Activated CD4-positive, alpha-beta memory T cell treated with anti-CD3 and anti-CD28 coated beads for 36 hours (primary cell): Measurements from ENCODE around the gene ACTL7A. TPM values are rescaled to one million over a fixed set of nuclear protein-coding genes. Genes with fewer than 3 reads are reported as not detected.

ENCODE experiments used
- CTCF ChIA-PET: fragments of 350-600 bp; sonication (Branson Sonifier 250); formaldehyde crosslinking; loops from one replicate; lab custom pipeline; 2021; ENCODE audit warnings: antibody characterized with exemption, inconsistent platforms; lab: Charles Lee
- POLR2A ChIA-PET: fragments of 350-600 bp; sonication (Branson Sonifier 250); formaldehyde crosslinking; loops from one replicate; lab custom pipeline; 2021; ENCODE audit warnings: antibody characterized with exemption; lab: Charles Lee
- DNase-seq: peaks from one replicate; pipeline ENCODE4 v3.0.0-alpha.2; 2020
- H3K27ac Mint-ChIP-seq: one replicate; pipeline ENCODE4 v1.8.0; 2021; ENCODE audit warnings: mixed read lengths
- H3K27me3 Mint-ChIP-seq: one replicate; pipeline ENCODE4 v1.8.0; 2021; ENCODE audit warnings: mixed read lengths
- H3K36me3 Mint-ChIP-seq: one replicate; pipeline ENCODE4 v1.8.0; 2021; ENCODE audit warnings: mixed read lengths
- H3K4me1 Mint-ChIP-seq: one replicate; pipeline ENCODE4 v1.8.0; 2021; ENCODE audit warnings: low read depth, mixed read lengths
- H3K4me3 Mint-ChIP-seq: one replicate; pipeline ENCODE4 v1.8.0; 2021; ENCODE audit warnings: mild to moderate bottlenecking, mixed read lengths
- H3K9me3 Mint-ChIP-seq: one replicate; pipeline ENCODE4 v1.8.0; 2021; ENCODE audit warnings: mixed read lengths
- intact Hi-C: fragments of 100-400 bp; cut with micrococcal nuclease; formaldehyde crosslinking; loops from one replicate; pipeline ENCODE4 v1.15.1; 2023
- total RNA-seq, 2 experiments: library from RNA; stranded (reverse); gene quantifications; one replicate each; pipeline ENCODE4 v1.2.3, GENCODE V29; 2021

Gene ACTL7A
- total RNA-seq, 2 experiments from 2014 or later = not detected

DNA sequence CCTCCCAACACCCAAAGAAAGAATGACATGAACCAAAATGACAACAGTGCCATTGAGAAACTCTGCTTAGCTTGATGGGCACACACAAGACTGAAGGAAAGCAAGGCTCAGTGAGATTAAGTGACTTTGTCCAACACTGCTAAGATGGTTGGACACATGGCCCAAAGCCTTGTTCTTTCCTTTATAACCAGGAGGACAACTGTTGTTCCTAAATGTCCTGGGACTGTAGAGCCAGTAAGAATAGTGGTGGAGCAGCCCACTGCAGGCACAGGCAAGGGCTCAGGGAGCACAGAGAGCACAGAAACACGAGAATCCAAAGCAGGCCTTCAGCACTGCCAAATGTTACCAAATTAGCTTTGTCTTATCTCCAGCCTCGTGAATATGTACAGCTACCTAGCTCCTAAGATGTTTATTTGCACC, 3.9 kb downstream of the ACTL7A start:
- POLR2A ChIA-PET = no interaction called here
- no peak overlapping the region for H3K4me3 Mint-ChIP-seq
- peaks cover 24% of the 10 kb centered on the region for H3K36me3 Mint-ChIP-seq
- H3K27me3 Mint-ChIP-seq = no peaks in the 10 kb centered on the region
- intact Hi-C loops = loop anchor here (10.0 kb wide), 1 partner anchor 459 kb away; the partner anchor contains the start of gene EPB41L4B
- no peaks in the 10 kb centered on the region for H3K4me1 Mint-ChIP-seq
- no peaks in the 10 kb centered on the region for H3K9me3 Mint-ChIP-seq
- DNase-seq = no peak
- CTCF ChIA-PET = no interaction called here
- H3K27ac Mint-ChIP-seq = no peak overlapping the region

- POLR2A ChIA-PET = no interaction called here
- DNase-seq = no peak
- Mint-ChIP-seq H3K9me3 (no peaks in the 10 kb centered on the region), H3K27ac (no peak overlapping the region), H3K4me3 (no peak overlapping the region), H3K4me1 (no peaks in the 10 kb centered on the region), H3K27me3 (no peaks in the 10 kb centered on the region), H3K36me3 (peaks cover 32% of the 10 kb centered on the region)
- intact Hi-C loops = loop anchor here (10.0 kb wide), 1 partner anchor 458 kb away; the partner anchor contains the start of gene EPB41L4B
- CTCF ChIA-PET = interaction anchor here (0.7 kb wide), 1 partner anchor 154 kb away, joined by 3 read pairs; no protein-coding TSS in a partner anchor
Measured at GRCh38 chr9:108867116-108867515, 5.0 kb downstream of the ACTL7A start.

DNA sequence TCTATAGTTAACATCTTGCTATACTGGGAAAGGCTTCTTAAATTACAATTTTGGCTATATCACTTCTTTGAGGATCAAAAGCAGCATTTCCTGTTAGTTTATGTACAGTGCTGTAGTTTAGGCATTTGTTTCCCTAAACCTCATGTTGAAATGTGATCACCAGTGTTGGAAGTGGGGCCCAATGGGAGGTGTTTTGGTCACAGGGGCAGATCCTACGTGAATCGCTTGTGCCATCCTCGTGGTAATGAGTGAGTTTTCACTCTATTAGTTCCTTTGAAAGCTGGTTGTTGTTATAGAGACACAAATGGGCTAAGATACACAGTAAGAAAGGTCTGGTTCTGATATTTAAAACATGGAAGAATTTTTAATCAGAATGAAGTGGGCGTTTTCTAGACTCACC, 5.8 kb downstream of the ACTL7A start:
- intact Hi-C loops = loop anchor here (10.0 kb wide), 1 partner anchor 457 kb away; the partner anchor contains the start of gene EPB41L4B
- POLR2A ChIA-PET = no interaction called here
- CTCF ChIA-PET = interaction anchor here (0.9 kb wide), 1 partner anchor 19 kb away, joined by 3 read pairs; no protein-coding TSS in a partner anchor
- H3K36me3 Mint-ChIP-seq = peaks cover 36% of the 10 kb centered on the region
- no peaks in the 10 kb centered on the region for H3K4me1 Mint-ChIP-seq
- no peak overlapping the region for H3K4me3 Mint-ChIP-seq
- H3K9me3 Mint-ChIP-seq = no peaks in the 10 kb centered on the region
- no peak overlapping the region for H3K27ac Mint-ChIP-seq
- H3K27me3 Mint-ChIP-seq = no peaks in the 10 kb centered on the region
- no peak for DNase-seq

DNA sequence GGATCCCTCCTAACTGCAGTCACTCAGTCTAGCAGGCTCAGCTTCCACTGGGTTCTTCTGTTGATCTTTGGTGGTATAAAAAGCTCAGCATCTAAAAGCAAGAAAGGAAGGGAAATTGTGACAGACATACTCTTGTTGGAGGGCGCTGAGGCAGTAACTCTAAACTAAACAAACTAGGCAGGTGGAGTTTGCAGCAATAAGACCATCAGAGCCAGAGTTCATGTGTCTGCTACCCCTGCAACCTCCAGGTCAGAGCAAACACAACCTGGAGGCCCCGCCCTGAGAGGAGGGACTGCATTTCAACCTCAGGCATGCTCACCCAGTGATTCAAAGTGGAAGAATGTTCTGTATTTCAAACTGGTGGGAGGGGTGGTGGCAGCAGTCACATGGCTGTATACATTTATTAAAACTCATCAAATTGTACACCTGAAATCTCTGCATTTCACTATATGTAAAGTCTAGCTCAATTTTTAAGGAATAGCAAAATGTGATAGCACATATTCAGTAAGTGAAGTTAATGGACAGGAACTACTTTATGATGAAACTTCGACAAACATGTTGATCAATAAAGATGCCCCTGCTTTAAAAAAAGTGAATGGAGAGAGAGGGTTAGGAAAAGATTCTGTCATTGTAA, 7.1 kb downstream of the ACTL7A start:
- POLR2A ChIA-PET = no interaction called here
- H3K36me3 Mint-ChIP-seq = peaks cover 46% of the 10 kb centered on the region
- H3K27me3 Mint-ChIP-seq = no peaks in the 10 kb centered on the region
- CTCF ChIA-PET = interaction anchor here (0.9 kb wide), 1 partner anchor 17 kb away, joined by 3 read pairs; no protein-coding TSS in a partner anchor
- H3K4me1 Mint-ChIP-seq = no peaks in the 10 kb centered on the region
- H3K4me3 Mint-ChIP-seq = no peak overlapping the region
- intact Hi-C loops = loop anchor here (10.0 kb wide), 1 partner anchor 456 kb away; the partner anchor contains the start of gene EPB41L4B
- no peaks in the 10 kb centered on the region for H3K9me3 Mint-ChIP-seq
- no peak for DNase-seq
- no peak overlapping the region for H3K27ac Mint-ChIP-seq

DNA sequence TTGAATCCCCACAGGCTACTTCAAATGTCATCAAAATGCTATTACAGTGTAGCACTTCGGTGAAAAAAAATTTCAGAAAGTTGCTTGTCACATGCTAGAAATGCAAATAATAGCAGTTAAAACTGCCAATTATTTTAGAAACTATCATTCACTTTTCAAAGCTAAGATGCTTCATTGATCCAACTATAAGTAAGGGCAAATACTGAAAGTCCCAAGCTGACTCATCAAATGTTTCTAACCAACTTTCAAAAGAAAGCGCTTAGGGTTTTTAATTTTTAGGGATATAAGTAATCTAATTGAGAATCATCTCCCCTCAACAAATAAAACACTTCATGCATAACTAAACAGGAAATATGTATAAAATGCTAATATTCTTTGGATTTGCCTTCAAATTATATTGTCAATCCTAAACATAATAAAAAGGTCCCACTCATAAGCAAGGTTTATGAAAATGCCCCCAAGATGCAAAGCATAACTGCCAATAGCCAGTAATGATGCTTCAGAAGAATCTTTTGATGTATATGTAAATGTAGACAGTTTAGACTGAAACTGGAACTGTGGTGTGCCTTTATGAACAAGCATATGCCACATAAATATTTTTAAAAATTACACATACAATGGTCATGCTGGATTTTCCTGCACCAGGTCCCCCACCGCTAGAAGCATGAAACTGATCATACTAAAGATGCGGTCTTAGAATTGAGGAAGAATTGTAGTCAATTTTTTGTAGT, 12.2 kb downstream of the ACTL7A start:
- POLR2A ChIA-PET = no interaction called here
- Mint-ChIP-seq H3K9me3 (no peaks in the 10 kb centered on the region), H3K27ac (no peak overlapping the region), H3K4me1 (no peaks in the 10 kb centered on the region), H3K27me3 (no peaks in the 10 kb centered on the region), H3K4me3 (no peak overlapping the region), H3K36me3 (peaks cover 70% of the 10 kb centered on the region)
- intact Hi-C loops = no loop called here
- CTCF ChIA-PET = interaction anchor here (1.1 kb wide), 1 partner anchor 12 kb away, joined by 3 read pairs; no protein-coding TSS in a partner anchor
- no peak for DNase-seq

- peaks cover 69% of the 10 kb centered on the region for H3K36me3 Mint-ChIP-seq
- no peaks in the 10 kb centered on the region for H3K9me3 Mint-ChIP-seq
- no peaks in the 10 kb centered on the region for H3K27me3 Mint-ChIP-seq
- no peak overlapping the region for H3K27ac Mint-ChIP-seq
- no peak overlapping the region for H3K4me3 Mint-ChIP-seq
- DNase-seq = no peak
- intact Hi-C loops = no loop called here
- no peaks in the 10 kb centered on the region for H3K4me1 Mint-ChIP-seq
- CTCF ChIA-PET = interaction anchor here (0.8 kb wide), 1 partner anchor 14 kb away, joined by 3 read pairs; no protein-coding TSS in a partner anchor
- POLR2A ChIA-PET = no interaction called here
Measured at GRCh38 chr9:108876425-108876824, 14.4 kb downstream of the ACTL7A start.

DNA sequence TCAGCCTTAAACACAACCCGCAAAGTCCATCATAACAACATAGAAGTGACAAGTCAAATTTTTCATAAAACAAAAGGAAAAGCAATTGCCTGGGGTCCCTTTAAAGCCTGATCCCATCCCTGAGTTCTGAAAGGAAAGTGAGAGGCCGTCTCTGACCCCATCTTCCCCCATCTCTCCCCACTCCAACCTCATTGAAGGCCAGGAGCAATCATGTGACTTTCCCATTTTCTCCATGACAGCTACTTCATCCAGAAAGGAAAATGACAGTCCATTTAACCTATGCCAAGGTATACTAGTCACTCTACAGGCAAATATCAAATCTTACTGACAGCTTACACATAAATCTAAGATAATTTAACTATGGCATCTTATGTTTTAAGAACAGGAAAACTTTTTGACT, 15.5 kb downstream of the ACTL7A start:
- no peak for DNase-seq
- H3K36me3 Mint-ChIP-seq = peaks cover 64% of the 10 kb centered on the region
- H3K27ac Mint-ChIP-seq = no peak overlapping the region
- no peaks in the 10 kb centered on the region for H3K9me3 Mint-ChIP-seq
- H3K4me1 Mint-ChIP-seq = no peaks in the 10 kb centered on the region
- no peaks in the 10 kb centered on the region for H3K27me3 Mint-ChIP-seq
- intact Hi-C loops = no loop called here
- H3K4me3 Mint-ChIP-seq = no peak overlapping the region
- ChIA-PET POLR2A (no interaction called here), CTCF (interaction anchor here (0.8 kb wide), 1 partner anchor 13 kb away, joined by 3 read pairs; no protein-coding TSS in a partner anchor)

DNA sequence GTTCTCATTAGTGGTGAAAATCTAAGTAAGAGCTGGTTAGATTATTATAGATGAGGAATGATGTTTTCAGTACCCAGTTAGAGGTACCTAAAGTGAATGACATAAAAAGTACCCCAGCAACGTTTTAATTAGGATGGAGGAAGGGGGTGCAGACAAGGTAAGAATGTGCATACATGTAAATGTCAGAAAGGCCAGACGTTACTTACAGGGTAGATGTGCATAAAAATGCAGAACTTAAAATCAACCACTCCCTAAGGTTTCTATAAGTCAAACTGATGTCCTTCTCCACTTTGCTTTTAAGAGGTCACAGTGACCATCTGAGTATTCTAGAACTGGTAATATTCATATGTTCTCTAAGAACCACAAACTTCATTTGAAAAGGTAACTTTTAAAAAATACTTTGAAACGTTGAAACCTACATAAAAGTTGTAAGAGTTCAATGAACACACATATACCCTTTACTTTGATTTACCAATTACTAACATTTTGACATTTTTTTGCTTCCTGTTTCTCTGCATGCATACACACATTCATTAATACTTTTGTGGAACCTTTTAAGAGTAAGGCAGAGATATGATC, 18.8 kb downstream of the ACTL7A start:
- no peaks in the 10 kb centered on the region for H3K27me3 Mint-ChIP-seq
- no peaks in the 10 kb centered on the region for H3K9me3 Mint-ChIP-seq
- no peak for DNase-seq
- POLR2A ChIA-PET = no interaction called here
- intact Hi-C loops = no loop called here
- peaks cover 42% of the 10 kb centered on the region for H3K36me3 Mint-ChIP-seq
- CTCF ChIA-PET = no interaction called here
- no peak overlapping the region for H3K4me3 Mint-ChIP-seq
- no peak overlapping the region for H3K27ac Mint-ChIP-seq
- H3K4me1 Mint-ChIP-seq = peaks cover 8% of the 10 kb centered on the region

DNA sequence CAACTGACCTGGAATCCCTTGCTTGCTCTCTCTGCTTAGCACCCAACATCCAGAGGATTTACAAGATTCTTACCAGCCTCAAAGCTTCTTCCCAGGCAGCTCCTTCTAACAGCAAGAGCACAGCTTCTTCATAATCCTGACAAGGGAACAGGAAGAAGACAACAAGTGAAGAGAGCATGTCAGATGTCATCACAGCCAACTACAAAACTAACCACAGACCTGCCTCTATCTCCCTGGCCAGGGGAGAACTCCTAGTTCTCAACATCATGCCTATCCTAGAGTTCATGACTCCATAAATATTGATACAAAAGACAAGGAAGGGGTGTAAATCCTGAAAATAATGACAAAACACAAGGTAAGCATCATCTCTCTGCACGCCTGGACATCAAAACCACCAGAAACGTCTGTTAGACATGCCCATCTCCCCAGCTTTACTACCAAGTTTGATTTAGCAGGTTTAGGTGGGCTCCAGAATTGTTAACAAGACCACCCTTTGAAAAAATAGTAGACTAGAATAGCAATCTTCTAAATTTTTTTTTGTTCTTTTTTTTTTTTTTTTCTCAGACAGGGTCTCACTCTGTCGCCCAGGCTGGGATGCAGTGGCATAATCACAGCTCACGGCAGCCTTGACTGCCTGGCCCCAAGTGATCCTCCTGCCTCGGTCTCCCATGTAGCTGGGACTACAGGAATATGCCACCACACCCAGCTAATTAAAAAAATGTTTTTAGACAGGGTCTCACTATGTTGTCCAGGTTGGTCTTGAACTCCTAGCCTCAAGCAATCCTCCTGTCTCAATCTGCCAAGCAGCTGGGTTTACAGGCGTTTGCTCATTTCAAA, 20.2 kb downstream of the ACTL7A start:
- intact Hi-C loops = no loop called here
- Mint-ChIP-seq H3K36me3 (peaks cover 37% of the 10 kb centered on the region), H3K27ac (no peak overlapping the region)

GRCh38 chr9:108883085-108883484, 21.0 kb downstream of the ACTL7A start:
- Mint-ChIP-seq H3K27me3 (no peaks in the 10 kb centered on the region), H3K4me3 (no peak overlapping the region), H3K36me3 (peaks cover 34% of the 10 kb centered on the region), H3K27ac (no peak overlapping the region), H3K9me3 (no peaks in the 10 kb centered on the region), H3K4me1 (peaks cover 17% of the 10 kb centered on the region)
- ChIA-PET CTCF (interaction anchor here (0.7 kb wide), 2 partner anchors 225 to 303 kb away, joined by 3 to 4 read pairs; no protein-coding TSS in a partner anchor), POLR2A (no interaction called here)
- DNase-seq = no peak
- intact Hi-C loops = no loop called here

More for the DNA sequence above, 20.2 kb downstream of the ACTL7A start:
- no peak for DNase-seq
- Mint-ChIP-seq H3K4me3 (no peak overlapping the region), H3K9me3 (no peaks in the 10 kb centered on the region), H3K4me1 (peaks cover 17% of the 10 kb centered on the region), H3K27me3 (no peaks in the 10 kb centered on the region)
- CTCF ChIA-PET = no interaction called here
- POLR2A ChIA-PET = no interaction called here

DNA sequence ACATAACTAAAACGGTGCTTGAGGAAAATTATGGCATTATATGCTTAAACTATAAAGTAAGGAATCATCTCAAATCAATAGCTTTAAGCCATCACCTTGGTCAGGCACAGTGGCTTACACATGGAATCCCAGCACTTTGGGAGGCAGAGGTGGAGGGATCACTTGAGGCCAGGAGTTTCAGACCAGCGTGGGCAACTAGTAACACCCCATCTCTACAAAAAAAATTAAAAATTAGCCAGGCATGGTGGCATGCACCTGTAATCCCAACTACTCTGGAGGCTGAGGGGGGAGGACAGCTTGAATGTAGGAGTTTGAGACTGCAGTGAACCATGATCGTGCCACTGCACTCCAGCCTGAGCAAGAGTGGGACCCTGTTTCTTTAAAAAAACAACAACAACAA, 22.6 kb downstream of the ACTL7A start:
- intact Hi-C loops = loop anchor here (2.0 to 5.0 kb wide), 3 partner anchors 128 to 528 kb away; partner anchors contain the start of gene CTNNAL1
- CTCF ChIA-PET = no interaction called here
- no peak overlapping the region for H3K27ac Mint-ChIP-seq
- DNase-seq = no peak
- no peak overlapping the region for H3K4me3 Mint-ChIP-seq
- peaks cover 32% of the 10 kb centered on the region for H3K36me3 Mint-ChIP-seq
- H3K4me1 Mint-ChIP-seq = peaks cover 17% of the 10 kb centered on the region
- no peaks in the 10 kb centered on the region for H3K9me3 Mint-ChIP-seq
- no peaks in the 10 kb centered on the region for H3K27me3 Mint-ChIP-seq
- POLR2A ChIA-PET = no interaction called here
